NCI-H2171 (cell line): ENCODE data around the gene RAB3IL1.

ENCODE experiments used
- DNase-seq: peaks from one replicate; lab custom pipeline; 2025; lab: John Stamatoyannopoulos, UW

RAB3IL1 gene

DNA sequence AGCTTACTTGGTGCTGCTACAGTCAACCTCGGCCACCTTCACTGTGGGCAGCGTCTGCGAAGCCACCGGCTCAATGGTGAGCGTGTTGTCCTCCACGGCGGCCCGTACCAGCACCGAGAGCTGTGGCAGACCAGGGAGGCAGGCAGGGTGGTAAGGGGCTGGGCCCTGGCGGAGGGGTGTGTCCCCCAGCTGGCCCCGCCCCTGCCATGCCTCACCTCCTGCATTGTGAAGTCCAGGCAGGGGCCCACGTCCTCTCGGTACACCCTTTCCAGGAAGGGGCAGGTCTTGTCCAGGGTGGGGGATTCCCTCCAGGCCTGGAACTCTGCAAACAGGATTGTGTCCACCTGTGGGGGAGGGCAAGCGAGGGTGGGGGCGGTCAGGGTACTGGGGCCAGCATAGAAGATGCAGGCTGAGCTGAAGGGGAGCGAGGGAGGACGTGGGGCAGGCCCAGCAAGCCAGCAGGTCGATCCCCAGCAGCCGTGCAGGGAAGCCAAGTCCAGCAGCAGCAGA, 12.8 kb downstream of the RAB3IL1 start:
- DNase-seq, result no peak

DNA sequence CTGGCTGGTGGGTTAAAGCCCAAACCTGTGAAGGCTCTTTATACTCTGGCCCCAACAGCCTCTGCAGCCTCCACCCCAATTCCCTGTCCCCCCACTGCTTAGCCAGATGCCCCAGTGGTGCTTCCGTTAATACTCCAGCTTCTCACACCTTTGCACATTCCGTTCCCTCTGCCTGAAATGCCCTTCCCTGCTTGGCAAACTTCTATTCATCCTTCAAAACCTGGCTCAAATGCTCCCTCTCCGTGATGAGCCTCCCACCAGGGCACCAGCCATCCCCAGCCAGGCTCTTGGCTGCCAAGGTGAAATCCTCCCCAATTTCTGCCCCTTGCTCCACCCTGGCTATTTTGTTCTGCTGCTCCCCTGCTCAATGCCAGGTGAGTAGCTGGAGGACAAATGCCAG, 13.5 kb downstream of the RAB3IL1 start:
- no peak for DNase-seq

DNA sequence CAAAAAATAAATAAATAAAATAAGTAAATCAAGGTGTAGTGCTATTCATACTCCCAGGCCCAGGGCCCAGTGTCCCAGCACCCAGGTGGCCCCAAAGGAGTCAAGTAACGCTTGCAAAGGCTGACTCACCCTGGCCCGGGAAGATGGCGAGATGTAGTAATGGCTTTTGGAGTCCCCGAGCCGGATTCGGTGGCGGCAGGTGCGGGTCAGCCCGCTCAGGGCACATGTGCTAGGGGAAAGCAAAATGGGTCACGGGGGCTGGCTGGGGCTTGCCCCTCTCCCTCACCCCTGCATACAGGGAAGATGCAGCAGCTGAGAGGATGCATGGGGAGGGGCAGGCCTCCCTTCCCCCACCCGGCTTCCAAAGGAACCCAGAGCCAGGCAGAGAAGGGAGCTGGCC, 15.1 kb downstream of the RAB3IL1 start:
- DNase-seq, result no peak

DNA sequence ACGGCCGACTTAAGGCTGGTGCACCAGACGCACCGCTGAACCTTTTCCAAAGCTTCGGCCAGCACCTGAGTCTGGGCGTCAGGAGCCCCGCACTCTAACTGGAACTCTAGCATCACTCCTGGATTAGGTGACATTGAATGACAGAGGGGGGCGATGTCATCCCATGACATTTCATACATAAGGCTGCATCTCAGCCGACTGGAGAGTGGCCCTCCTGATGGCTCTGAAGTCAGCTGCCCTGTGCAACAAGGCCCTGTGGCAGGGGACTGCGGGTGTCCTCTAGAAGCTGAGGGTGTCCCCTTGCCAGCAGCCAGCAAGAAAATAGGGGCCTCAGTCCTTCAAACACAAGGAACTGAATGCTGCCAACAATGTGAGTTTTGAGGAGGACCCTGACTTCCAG, 16.0 kb downstream of the RAB3IL1 start:
- DNase-seq, result no peak

DNA sequence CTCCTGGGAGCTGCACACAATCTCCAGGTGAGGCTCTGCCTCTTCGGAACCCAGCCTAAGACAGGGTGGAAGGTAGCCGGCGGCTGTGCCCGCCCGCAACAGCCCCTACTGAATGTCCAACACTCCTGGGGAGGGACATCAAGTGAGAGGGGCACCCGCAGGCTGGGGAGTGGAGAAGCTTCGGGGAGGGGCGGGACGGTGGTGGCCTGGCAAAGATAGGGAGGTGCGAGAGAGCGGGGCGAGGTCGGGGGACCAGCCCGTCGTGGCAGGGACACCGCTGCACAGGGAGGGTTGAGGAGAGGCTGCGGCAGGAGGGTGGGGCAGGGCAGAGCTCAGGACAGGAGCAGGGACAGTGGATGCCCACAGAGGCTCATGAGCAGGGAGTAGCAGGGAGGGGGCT, 17.1 kb downstream of the RAB3IL1 start:
- DNase-seq, result no peak

GRCh38 chr11:61899146-61899841, 18.1 kb downstream of the RAB3IL1 start:
- peak; percentile 30 for DNase-seq

- DNase-seq, result no peak
These were observed 19.2 kb downstream of the RAB3IL1 start for GRCh38 chr11:61898247-61898582.

DNA sequence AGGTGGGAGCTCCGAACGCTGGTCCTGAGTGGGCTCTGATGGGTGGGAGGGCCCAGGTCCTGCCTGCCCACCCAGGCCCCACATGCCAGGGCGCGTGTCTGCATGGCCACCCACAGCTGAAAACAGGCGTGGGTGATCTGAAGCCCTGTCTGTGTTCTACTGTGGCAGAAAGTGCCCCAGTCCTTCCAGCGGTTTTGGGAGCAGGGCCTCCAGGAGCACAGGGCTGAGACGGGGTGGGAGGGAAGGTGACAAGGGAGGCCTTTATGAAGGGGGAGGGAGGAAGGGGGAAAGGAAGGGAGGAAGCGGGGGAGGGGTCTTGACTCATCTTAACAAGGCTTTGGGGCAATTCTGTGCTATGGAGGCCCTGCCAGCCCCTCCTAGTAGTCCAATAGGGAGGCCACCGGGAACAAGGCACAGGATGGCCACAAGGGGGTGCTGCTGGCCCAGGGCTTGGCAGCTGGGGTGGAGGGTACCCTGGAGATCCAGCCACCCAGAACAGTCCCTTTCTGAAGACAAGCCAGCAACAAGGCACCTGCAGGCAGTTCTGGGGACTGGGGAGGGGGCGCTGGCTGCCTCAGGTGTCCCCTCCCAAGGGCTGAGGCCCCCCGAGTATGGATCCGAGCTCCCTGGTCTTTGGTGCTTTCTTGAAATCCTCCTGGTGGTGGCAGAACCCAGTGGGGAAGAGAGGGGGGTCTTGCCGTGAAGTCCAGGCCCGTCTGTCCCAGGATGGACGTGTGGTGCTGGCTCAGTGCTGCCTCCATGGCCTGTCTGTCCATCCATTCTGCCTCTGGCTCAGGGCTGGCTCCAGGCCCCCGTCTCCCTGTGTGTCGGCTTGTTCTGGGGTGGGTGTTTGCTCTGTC, 19.7 kb downstream of the RAB3IL1 start:
- DNase-seq, result no peak

DNA sequence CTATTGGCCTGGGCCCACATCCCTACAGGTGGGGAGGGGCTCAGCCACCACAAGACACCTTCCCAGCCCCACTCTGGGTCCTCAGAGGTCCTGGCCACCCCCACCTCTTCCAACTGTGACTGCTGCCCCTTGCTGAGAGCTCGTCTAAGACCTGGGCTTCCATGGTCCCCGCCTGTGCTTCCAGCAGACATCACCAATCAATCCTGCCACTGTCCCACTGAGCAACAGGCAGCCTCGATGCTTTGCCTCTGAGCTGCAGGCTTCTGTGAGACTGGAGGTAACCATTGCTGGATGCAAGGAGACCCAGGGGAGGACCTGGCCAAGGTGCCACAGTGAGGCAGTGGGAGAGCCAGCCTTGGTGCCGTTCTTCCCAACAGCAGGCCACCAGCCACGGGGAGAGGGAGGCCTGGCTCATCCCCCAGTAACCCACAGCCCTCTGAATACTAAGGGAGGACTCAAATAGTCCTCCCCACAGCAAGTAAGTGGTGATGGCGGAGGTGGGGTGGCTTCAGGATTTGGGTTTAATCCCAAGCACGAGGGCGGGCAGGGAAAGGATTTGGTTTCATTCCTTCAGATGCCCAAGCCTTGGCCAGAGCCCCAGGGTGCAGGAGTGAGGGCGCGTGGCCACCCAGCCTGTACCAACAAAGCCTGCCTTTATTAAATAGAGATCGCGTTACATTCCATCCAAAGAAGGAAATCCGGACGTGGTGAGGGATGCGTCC, 20.5 kb downstream of the RAB3IL1 start:
- DNase-seq, result no peak

- no peak for DNase-seq
These were observed 21.7 kb downstream of the RAB3IL1 start for GRCh38 chr11:61895718-61896059.

- DNase-seq, result no peak
These were observed 22.2 kb downstream of the RAB3IL1 start for GRCh38 chr11:61895046-61895717.

- DNase-seq, result no peak
These were observed 23.4 kb downstream of the RAB3IL1 start for GRCh38 chr11:61893981-61894380.

- no peak for DNase-seq
These were observed 25.3 kb downstream of the RAB3IL1 start for GRCh38 chr11:61892085-61892370.

DNA sequence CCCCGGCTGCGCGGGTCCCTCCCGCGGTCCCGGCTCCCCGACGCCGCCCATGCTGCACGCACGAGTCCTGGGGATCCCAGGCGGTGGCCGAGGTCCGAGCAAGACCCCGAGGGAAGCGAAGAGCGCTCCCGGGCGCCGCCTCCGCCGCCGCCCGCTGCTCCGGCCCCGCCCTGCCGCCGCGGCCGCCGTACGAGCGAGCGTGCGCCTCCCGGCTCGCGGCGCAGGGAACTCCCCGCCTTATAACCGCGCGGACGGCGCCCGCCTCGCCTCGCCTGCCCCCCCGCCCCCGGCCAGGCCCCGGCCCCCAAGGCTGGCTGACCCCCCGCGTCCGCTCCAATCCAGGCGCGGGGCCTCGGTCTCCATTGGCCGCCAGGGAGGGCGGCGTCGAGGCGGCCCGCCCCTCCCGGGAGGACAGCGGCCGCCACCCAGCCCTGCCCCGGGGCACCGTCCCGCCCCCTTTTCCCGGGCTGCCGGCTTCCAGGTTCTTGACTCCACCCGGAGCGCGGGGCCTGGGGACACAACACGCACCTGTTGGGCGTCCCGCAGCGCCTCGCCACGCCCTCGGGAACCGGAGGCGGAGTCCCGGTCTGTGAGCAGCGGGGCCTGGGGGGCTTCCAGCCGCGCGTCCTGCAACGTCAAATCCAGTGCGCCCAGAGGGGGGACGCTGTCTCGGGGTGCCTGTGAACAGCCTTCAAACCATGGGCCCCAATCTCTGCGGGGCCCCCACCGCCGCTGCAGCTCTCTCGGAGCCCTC, 25.9 kb downstream of the RAB3IL1 start, which contains the start of gene FADS3:
Gene FADS3 (minus strand): TSS at position 215 of the 754 bp plus-strand sequence. CDS start 164 bp downstream, at position 51.
- peak; percentile 87 for DNase-seq

DNA sequence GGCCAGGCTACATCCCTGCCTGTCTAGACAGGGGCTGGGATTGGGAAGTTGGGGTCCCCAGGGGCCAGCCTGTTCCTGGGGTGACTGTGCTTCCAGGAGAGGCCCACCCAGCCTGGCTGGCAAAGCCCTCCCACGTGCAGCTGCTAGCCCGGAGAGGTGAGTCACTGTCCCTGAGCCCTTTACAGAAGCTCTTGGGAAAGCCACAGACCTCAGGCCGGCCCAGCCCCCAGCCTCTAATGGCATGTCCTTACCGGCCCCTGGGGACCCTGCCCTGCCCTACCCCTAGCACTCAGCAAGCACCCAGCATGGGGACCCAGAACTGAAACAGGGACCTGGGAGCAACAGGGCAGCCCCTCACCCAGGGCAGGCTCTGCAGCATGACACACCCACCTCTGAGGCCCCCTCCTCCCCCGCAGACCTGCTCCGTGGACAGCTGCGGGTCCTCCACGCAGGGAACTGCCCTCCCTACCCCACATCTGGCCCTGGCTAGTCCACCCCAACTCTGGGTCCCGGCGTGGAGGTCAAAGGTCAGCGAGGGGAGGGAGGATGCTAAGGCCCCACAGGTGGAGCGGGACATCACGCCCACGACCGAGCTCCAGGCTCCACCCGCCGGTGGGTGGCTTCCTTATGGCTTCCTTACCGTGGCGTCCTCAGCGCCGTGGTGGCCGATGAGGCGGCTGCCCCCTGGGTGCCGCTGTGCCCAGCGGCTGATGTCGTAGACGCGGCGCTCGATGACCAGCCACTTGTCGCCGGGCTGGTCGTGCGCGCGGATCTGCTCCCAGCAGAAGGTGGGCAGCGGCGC, 26.6 kb downstream of the RAB3IL1 start:
- no peak for DNase-seq

- DNase-seq, result no peak
These were observed 27.5 kb downstream of the RAB3IL1 start for GRCh38 chr11:61889831-61890230.

GRCh38 chr11:61888590-61888989, 28.8 kb downstream of the RAB3IL1 start:
- DNase-seq, result no peak

- no peak for DNase-seq
These were observed 29.4 kb downstream of the RAB3IL1 start for GRCh38 chr11:61887839-61888494.

GRCh38 chr11:61886643-61887042, 30.7 kb downstream of the RAB3IL1 start:
- DNase-seq, result no peak
